HG03095 (cell line): ENCODE data around the gene GALNT18.

Experiments
- ATAC-seq: cut with Tn5 transposase; IDR thresholded peaks from one replicate; pipeline ENCODE4 v1.9.1; 2021; ENCODE audit warnings: moderate library complexity; ENCODE audit not compliant: unreplicated experiment

Gene GALNT18

GRCh38 chr11:11251394-11251970 lies 370.3 kb downstream of the GALNT18 start:
- peak; percentile 69 for ATAC-seq

- ATAC-seq = no peak
Measured at GRCh38 chr11:11250470-11250869, 371.3 kb downstream of the GALNT18 start.

GRCh38 chr11:11247576-11247975 lies 374.2 kb downstream of the GALNT18 start:
- no peak for ATAC-seq

GRCh38 chr11:11247086-11247485 lies 374.7 kb downstream of the GALNT18 start:
- no peak for ATAC-seq

- ATAC-seq = no peak
Measured at GRCh38 chr11:11246166-11246565, 375.6 kb downstream of the GALNT18 start.

- no peak for ATAC-seq
Measured at GRCh38 chr11:11245453-11245852, 376.4 kb downstream of the GALNT18 start.

GRCh38 chr11:11244470-11245080 lies 377.2 kb downstream of the GALNT18 start:
- ATAC-seq = peak; percentile 16

- ATAC-seq = peak; percentile 63
Measured at GRCh38 chr11:11243590-11244469, 378.0 kb downstream of the GALNT18 start.

- ATAC-seq = no peak
Measured at GRCh38 chr11:11243209-11243589, 378.6 kb downstream of the GALNT18 start.

GRCh38 chr11:11241284-11241683 lies 380.5 kb downstream of the GALNT18 start:
- ATAC-seq = no peak

- no peak for ATAC-seq
Measured at GRCh38 chr11:11239959-11240358, 381.8 kb downstream of the GALNT18 start.

GRCh38 chr11:11237070-11237832 lies 384.6 kb downstream of the GALNT18 start:
- ATAC-seq = no peak

- ATAC-seq = no peak
Measured at GRCh38 chr11:11236498-11237059, 385.2 kb downstream of the GALNT18 start.

GRCh38 chr11:11231763-11232162 lies 390.0 kb downstream of the GALNT18 start:
- no peak for ATAC-seq

GRCh38 chr11:11230802-11231562 lies 390.8 kb downstream of the GALNT18 start:
- ATAC-seq = no peak

GRCh38 chr11:11230087-11230486 lies 391.7 kb downstream of the GALNT18 start:
- ATAC-seq = no peak

- no peak for ATAC-seq
Measured at GRCh38 chr11:11229647-11230046, 392.2 kb downstream of the GALNT18 start.

GRCh38 chr11:11227296-11228085 lies 394.3 kb downstream of the GALNT18 start:
- no peak for ATAC-seq
